Stimulated activated CD4-positive, alpha-beta T cell treated with anti-CD3 and anti-CD28 coated beads, Interleukin-4, amount 100 ng/mL, for 24 hours (primary cell): ENCODE measurements around the gene SMIM14.
"Not testable (repeated sequence)": the region's sequence is repeated elsewhere in the genome, so short reads cannot be mapped to it uniquely, and the experiment has no call there.

Experiments
- DNase-seq: peaks from one replicate; pipeline ENCODE4 v3.0.0-alpha.2; 2020

Gene SMIM14

DNA sequence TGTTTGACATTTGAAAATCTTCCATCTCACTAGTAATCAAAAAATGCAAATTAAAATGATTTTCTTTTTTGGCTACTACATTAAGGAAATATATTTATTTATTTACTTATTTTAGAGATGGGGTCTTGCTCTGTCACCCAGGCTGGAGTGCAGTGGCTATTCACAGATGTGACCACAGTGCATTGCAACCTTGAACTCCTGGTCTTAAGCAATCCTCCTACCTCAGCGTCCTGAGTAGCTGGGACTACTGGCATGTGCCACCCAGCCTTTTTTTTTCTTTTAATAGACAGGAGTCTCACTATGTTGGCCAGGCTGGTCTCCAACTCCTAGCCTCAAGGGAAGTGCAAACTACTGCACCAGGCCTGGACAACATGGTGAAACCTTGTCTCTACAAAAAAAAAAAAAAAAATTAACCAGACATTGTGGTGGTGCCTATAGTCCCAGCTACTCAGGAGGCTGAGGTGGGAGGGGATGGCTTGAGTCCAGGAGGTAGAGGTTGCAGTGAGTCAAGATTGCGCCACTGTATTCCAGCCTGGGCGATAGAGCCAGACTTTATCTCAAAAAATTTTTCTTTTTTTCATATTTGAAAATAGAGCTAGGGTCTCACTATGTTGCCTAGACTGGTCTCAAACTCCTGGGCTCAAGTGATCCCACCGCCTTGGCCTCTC, 4.4 kb upstream of the SMIM14 start:
- no peak for DNase-seq

DNA sequence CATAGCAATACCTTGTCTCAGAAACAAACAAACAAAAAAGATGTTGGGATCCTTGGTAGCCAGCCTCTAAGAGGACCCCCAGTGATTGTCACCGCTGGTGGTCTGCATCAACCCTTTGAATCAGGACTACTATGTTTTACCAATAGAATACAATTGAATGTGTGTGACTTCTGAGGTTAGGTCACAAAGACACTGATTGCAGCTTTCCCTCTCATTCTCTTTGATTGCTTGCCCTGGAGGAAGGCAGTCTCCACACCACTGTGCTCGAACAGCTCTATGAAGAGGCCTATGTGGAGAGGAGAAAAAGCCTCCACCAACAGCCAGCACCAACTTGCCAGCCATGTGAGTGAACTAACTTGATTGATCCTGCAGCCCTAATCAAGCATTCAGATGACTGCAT, 2.8 kb upstream of the SMIM14 start:
- DNase-seq = no peak

DNA sequence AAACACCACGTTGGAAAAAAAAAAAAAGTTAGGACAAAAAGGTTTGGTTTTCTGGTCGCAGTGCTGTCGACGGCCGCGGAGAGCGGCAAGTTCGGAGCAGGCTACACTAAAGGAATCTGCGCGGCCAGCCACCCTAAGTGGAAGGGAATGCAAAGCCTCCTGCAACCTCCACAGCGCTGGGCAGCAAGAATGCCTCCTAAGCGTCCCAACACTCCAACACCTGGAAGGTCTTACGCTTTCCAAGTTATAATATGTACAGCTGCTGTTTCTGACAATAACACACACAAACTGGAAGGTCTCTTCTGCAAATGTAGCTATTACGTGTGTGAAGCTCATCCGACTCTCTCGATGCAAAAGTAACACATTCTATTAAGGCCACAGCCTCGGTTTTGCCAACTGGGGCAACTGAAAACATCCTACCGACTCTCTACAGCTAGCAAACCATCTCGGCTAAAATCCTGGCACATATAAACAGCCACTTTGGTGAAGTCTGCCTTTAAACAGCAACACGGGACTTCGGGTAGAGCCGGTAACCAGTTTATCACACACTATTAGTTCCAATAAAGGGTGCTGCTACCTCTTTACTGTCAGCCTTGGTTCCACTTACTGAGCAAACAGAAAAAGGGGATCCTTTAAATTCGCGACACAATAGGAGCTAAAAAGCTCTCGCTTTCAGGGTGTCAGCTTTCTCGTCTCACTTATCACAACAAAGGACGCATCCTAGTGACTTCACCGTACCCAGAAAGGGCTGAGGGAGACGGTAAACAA, 895 bp downstream of the SMIM14 start:
- DNase-seq = peak; percentile 11

DNA sequence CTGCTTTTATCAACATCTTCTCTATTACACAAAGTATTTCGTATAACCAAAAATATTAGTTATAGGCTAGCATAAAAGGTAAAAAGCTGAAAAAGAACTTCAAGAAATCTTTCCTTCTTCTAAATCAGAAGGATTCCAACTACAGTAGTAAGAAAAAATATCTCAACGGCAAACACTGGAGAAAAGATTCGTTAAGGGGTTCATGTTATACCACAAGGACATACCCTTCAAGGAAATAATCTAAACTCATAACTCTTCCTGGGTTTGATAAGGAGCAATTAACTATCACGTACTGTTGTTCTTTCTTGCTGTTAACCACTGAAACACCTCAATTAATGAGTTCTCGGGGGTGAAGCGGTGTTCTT, 1.5 kb downstream of the SMIM14 start:
- DNase-seq = no peak

DNA sequence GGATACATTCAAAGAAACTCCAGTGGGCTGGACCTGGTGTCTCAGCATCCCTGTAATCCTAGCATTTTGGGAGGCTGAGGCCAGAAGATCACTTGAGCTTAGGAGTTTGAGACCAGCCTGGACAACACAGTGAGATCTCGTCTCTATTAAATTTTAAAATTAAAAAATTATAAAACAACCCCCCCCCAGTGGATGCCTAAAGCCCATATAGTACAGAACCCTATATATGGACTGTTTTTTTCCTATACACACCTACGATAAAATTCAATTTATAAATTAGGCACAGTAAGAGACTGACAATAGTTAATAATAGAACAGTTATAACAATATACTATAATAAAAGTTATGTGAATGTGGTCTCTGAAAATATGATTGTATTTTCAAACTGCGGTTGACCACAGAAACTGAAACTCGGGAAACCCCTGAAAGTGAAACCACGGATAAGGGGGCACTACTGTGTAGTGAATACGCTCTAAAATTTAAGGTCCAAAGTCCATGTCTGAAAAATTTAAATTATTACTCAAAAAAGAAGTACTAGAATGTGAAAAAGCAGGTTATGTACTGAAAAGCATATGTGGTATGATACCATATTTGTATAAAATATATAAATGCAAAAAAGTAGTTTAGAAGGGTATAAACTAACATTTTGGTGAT, 2.0 kb downstream of the SMIM14 start:
- no peak for DNase-seq

DNA sequence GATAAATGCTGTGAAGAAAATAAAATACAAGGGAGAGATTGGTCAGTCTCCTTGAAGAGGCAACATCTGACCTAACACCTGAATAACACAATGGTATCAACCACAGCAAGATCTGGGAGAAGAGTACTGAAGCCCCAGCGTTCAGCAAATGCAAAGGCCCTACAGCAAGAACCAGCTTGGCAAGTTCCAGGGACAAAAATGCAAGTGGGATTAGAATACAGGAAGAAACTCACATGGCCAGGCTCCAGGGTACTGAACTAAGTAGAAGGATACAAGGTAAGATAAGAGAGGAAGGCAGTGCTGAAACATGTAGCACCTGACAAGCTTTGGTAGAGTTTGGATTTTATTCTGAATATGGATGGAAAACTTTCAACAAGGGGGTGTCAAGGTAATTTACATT, 3.6 kb downstream of the SMIM14 start:
- no peak for DNase-seq

DNA sequence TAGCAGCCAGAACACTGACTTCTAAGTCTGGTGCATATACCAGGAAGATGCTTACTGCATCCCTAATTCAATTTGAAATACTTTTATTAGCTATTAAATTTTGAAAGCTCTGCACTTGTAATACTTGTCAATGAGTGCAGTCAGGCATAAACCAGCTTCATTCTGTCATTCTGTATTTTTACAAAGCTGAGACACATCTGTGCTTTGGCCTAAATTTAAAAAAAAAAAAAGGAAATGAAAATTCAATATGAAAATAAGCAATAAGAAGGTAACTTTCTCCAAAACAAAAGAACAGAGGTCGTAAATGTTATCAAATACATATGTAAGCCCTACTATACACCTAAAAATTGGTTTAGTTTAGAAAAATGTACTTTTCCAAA, 7.0 kb downstream of the SMIM14 start:
- no peak for DNase-seq

DNA sequence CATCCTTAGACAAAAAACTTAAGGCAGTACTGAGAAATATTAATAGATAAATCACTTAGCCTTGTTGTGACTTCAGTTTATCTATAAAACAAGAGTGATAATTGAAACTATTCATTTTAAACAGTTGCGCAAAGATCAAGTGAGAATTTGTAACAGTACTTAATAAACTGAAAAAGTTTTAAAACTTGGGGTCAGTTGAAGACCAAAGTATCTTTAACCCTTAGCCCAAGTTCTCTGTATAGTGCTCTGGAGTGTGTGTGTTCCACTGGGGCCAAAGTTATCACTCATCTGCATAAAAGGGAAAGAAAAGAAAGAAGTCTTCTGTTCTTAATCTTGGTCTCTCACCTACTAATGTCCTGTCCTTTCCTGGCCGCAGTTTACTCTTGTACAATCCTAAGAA, 11.3 kb downstream of the SMIM14 start:
- DNase-seq = no peak

DNA sequence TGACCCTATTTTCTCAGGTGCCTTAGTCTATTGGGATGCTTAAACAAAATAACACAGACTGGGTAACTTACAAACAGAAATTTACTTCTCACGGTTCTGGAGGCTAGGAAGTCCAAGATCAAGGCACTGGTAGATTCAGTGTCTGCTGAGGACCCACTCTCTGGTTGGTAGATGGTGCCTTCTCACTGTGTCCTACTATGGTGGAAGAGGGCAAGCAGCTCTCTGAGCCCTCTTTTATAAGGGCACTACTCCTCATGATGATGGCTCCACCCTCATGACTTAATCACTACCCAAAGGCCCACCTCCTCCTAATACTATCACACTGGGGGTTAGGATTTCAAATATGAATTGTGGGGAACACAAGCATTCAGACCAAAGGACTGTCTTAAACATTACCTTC, 11.8 kb downstream of the SMIM14 start:
- no peak for DNase-seq

DNA sequence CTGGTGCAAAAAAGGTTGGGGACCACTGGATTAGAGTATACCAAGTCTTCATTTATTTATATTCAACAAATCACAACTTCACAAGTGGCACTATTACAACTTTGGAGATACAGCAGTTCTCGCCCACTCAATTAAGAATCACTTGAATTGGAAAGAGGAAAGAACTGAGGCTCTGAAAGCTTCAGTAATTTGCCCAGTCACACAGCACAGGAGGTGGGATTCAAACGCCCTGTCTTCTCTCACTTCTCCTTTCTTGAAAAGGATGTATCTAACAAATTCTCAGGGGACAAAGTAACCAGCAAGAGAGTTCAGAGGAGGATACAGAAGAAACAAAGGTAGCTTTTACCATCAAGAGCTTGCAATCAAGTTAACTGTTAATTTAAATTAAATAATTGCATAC, 12.4 kb downstream of the SMIM14 start:
- no peak for DNase-seq

DNA sequence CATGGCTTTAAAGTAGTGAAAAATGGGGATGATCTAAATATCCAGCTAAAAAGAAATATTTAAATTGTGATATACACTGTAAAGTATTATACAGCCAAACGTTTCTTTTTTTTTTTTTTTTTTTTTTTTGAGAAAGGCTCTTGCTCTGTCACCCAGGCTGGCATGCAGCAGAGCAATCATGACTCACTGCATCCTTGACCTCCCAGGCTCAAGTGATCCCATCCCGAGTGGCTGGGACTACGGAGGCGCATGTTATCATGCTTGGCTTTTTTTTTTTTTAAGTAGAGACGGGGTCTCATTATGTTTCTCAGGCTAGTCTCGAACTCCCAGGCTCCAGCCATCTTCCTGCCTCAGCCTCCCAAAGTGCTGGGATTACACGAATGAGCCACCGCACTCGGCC, 17.1 kb downstream of the SMIM14 start:
- DNase-seq = no peak

DNA sequence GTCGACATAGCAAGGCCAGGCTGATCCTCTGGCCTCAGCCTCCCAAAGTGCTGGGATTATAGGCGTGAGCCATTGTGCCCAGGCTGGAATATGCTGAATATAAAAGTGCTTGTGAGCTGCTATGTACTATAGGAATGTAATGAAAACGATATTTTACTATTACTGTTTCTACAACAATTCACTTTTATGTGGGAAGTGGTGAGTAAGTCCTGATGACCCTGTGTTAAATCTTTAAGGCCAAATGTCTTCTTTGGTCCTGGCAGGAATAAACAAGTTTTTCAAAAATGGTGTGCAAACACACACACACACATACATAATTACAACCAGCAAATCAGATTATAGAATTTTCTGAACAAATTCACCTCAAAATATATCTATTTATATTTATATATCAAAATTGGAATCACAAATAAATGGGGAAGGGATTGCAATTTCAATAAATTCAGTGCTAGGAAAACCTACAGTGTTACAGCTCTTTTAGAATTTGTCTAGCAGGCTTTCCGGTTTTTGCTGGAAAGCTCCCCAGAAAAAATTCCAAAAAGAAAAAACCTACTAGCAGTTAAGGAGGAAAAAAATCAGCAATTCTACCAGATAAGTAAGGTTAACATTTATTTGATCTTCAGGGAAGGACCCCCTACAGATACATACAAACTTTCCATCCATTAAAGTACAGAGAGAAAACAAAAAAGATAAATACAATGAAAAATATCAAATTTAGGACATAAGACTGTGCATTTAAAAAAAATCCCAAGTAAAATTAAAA, 17.9 kb downstream of the SMIM14 start:
- no peak for DNase-seq

DNA sequence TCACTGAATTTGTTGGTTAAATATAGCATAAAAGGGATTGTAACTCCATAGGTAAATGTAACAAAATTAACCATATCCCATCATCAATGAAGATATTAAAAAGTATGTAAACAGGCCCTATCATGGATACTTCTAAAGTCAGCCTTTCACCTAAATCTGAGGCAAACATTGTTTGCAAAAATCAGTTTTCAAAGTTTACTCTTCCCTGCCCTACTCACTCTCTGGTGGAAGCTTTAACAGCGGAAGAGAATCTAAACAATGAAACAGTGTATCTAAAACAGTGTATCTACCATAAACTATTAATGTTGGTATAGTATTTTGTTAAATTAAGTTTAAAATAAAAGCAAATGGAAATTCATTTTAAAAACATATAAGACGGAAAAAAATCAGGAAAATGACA, 21.1 kb downstream of the SMIM14 start:
- DNase-seq = no peak

DNA sequence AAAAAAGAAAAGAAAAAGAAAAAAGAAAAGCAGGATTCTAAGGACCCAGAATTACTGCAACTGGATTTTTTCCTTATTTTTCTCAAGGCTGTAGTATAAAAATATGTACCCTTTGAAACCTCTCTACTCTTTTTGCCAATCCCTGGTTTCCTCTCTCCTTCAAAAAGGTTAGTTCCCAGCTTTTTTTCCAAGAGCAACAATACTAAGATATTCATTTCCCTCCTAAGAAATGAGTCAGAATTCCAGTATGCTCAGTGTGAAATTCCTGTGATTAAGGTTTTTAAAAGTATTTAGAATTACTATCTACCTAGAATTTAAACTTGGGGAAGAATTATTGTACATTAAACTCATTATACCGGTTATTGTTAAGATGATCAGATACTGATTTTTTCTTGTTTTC, 22.0 kb downstream of the SMIM14 start:
- DNase-seq = no peak

DNA sequence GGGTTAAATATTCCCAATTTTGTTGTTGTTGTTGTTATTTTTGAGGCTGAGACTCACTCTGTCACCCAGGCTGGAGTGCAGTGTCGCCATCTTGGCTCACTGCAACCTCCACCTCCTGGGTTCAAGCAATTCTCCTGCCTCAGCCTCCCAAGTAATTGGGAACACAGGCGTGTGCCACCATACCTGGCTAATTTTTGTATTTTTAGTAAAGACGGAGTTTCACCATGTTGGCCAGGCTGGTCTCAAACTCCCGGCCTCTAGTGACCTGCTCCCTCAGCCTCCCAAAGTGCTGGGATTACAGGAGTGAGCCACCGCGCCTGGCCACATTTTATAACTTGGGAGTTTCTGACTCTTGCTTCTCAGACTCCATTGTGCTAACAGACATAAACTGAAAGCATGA, 22.6 kb downstream of the SMIM14 start:
- DNase-seq = not testable (repeated sequence)

DNA sequence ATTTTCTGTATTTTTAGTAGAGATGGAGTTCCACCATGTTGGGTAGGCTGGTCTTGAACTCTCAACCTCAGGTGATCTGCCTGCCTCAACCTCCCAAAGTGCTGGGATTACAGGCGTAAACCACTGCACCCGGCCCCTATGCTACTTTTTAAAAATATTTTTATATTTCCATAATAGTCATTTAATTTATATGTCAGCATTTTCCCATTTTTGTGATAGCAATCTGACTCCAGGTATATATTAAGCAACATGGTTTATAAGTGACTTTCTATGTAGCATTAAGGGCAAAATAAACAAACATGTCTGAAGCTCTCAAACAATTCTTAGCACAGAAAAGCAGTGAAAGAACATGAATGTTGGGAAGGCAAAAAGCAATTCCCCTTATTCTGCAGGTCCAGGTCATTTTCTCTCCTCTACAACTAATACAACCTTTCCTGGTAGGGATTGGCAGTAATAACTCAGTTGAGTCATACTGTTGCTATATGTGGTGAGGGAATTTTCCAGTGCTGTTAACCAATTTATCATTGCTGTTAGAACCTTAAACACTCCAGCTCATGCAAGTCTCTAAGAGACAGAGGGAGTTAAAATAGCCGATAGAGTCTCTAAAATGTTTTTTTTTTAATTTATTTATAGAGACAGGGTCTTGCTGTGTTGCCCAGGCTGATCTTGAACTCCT, 24.0 kb downstream of the SMIM14 start:
- no peak for DNase-seq

DNA sequence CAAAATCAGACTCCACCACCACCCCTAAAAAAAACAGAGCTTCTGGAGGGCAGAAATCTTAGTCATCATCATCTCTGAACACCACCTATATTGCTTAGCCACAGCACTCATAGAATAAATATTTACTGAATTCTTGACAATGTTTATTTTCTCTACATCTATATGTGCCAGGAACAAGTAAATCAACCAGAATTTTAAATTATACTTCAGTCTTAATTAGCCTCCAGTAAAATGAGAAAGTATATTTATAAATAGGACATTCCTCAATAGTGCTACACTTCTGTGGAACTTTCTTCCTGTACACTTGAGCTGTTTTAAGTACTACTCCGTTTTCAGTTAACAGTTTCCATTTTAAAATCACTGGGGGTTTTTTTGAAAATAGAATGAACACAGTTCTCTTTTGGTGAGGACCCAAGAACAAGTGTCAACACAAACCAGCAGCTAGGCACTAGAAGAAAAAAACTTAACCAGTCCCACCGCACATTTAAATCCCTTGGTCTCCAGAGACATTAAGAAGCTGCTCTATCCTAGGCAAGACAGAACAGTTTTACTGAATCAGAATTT, 25.5 kb downstream of the SMIM14 start:
- DNase-seq = no peak

DNA sequence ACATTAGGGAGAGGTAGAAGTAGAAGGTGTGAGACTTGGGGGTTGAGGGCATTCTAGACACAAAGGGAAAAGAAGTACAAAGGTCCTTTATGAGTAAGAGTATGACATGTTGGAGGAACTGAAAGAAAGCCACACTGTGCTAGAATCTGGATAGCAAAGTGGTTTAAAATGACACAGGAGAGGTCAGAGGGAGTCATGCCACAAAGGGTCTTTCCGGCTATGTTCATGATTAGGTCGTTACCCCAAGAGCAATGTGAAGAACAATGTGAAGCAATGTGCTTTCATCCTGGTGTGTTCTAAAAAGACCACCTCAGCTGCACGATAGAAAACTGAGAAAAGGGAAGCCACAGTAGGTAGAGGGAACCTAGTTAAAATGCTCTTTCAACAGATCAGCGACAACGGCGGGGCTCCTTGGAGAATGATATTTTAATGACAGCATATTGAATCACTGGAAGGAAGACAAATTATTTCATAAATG, 29.2 kb downstream of the SMIM14 start:
- DNase-seq = no peak

DNA sequence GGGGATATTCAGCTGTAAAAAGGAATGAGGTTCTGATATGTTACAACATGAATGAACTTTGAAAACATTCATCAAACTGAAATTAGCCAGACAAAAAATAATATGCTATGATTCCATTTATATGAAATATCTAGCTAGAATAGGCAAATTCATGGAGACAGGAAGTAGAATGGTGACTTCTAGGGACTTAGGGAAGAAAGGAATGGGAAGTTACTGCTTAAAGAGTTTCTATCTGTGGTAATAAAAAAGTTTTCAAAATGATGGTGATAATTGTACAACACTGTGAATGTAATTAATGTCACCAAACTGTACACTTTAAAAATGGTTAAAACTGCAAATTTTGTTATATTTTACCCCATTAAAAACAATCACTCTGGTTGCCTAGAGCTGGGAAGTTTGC, 30.2 kb downstream of the SMIM14 start:
- no peak for DNase-seq

DNA sequence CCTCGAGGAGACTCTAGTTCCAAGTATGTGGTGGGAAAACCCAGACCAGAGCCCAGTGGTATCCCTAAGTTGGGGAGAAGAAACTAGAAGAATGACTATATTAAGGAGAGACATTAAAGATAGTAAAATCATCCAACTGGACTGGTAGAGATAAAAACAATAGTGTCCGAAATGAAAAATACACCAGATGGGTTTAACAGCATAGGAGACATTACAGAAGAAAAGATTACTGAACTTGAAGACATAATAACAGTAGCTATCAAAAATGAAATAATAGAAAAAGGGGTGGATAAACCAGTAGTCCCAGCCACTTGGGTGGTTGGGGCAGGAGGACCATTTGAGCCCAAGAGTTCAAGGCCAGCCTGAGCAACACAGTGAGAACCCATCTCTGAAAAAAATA, 31.9 kb downstream of the SMIM14 start:
- no peak for DNase-seq

DNA sequence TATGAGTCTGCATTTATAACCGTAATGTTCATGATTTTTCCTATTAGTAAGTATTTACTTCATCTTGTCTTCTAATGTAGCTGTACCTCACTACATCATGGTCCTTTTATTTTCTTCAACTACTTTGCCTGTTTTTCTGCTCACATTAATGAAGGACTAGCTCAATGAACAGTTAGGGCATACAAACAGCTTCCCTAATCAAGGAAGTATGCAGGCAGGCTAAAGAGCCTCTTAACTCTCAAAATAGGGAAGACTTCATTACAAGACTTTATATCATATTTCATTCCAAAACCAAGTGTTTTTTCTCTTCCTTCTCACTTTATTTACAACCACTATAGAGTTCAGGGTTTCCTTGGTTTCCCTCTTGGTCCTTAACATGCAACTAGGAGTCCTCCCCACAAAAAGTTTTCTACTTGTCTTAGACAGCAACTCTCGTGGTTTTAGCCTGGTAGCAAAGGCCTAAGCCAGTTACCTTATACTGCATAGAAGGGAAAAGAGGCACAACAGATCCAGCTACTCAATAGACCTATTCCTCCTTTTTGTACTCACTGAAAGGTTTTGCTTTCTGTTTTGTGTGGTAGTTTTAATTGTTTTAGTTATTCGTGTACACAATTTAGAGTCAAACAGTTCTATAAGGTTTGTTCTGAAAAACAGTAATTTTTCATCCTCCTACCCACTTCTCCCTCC, 40.8 kb downstream of the SMIM14 start:
- DNase-seq = no peak

DNA sequence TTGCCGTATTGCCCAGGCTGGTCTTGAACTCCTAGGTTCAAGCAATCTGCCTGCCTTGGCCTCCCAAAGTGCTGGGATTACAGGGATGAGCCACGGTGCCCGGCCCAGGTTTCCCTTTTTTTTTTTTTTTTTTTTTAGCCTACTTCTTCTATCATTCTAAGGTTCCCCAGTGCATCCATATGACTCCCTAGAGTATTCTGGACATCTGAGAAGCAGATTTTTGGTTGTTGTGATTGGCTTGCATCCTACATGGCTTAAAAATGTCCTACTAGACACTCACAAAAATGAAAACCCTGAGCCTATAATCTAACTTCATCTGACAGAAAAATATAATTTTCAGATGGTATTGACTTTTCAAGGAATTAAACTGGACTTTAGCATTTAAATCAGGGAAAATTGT, 41.7 kb downstream of the SMIM14 start:
- no peak for DNase-seq
